Ishikawa (cell line): ENCODE results near the gene UBE2I.

Experiments used
- CEBPB ChIP-seq: IDR thresholded peaks from 2 replicates; pipeline ENCODE4 v1.6.1; 2012
- CREB1 ChIP-seq: IDR thresholded peaks from 2 replicates; pipeline ENCODE4 v1.6.1; 2012; ENCODE audit warnings: low read depth
- EGR1 ChIP-seq: IDR thresholded peaks from 2 replicates; pipeline ENCODE4 v1.6.1; 2012
- EP300 ChIP-seq: IDR thresholded peaks from 2 replicates; pipeline ENCODE4 v1.6.1; 2012; ENCODE audit warnings: borderline replicate concordance
- FOXM1 ChIP-seq: IDR thresholded peaks from 2 replicates; pipeline ENCODE4 v1.6.1; 2012; ENCODE audit warnings: low read depth, borderline replicate concordance
- MAX ChIP-seq: IDR thresholded peaks from 2 replicates; pipeline ENCODE4 v1.6.1; 2012
- NFIC ChIP-seq: IDR thresholded peaks from 2 replicates; pipeline ENCODE4 v1.6.1; 2012
- RAD21 ChIP-seq: IDR thresholded peaks from 2 replicates; pipeline ENCODE4 v1.6.1; 2012; ENCODE audit warnings: low read depth
- REST ChIP-seq: IDR thresholded peaks from 2 replicates; pipeline ENCODE4 v1.6.1; 2012; ENCODE audit warnings: low read depth, mild to moderate bottlenecking
- TAF1 ChIP-seq: IDR thresholded peaks from 2 replicates; pipeline ENCODE4 v1.6.1; 2012; ENCODE audit warnings: low read depth, mild to moderate bottlenecking
- TCF12 ChIP-seq: IDR thresholded peaks from 2 replicates; pipeline ENCODE4 v1.6.1; 2012; ENCODE audit warnings: low read depth
- TEAD4 ChIP-seq: IDR thresholded peaks from 2 replicates; pipeline ENCODE4 v1.6.1; 2012
- USF1 ChIP-seq: IDR thresholded peaks from 2 replicates; pipeline ENCODE4 v1.6.1; 2012
- YY1 ChIP-seq: IDR thresholded peaks from 2 replicates; pipeline ENCODE4 v1.6.1; 2012; ENCODE audit warnings: low read depth
- ZBTB7A ChIP-seq: IDR thresholded peaks from 2 replicates; pipeline ENCODE4 v1.6.1; 2012; ENCODE audit warnings: low read depth

The UBE2I gene

GRCh38 chr16:1333149-1333812 lies 23.8 kb downstream of the UBE2I start, which contains the start of gene BAIAP3:
Gene BAIAP3 (plus strand): TSS chr16:1333645. CDS start chr16:1338550, 4,905 bp downstream.
- TF ChIP-seq ZBTB7A = peak; percentile 81
- TF ChIP-seq YY1 = no peak
- peak; percentile 25; the same call in 1 of the 2 replicates for TF ChIP-seq TAF1

- TF ChIP-seq FOXM1 = no peak
- 0 out of 2 replicates have a peak, but pooled peaks have one; percentile 25 for TF ChIP-seq ZBTB7A
- no peak for TF ChIP-seq TAF1
Measured at GRCh38 chr16:1333854-1334700, 24.6 kb downstream of the UBE2I start.

- TF ChIP-seq ZBTB7A (no peak), EGR1 (no peak), TCF12 (no peak), YY1 (no peak), RAD21 (no peak), MAX (no peak), USF1 (no peak), CREB1 (no peak), NFIC (no peak), EP300 (no peak), REST (no peak), FOXM1 (no peak), TEAD4 (no peak), CEBPB (no peak), TAF1 (no peak)
Measured at GRCh38 chr16:1334739-1335138, 25.3 kb downstream of the UBE2I start.

- TF ChIP-seq TAF1 (0 out of 2 replicates have a peak, but pooled peaks have one; percentile 25), REST (no peak), CEBPB (no peak)
Measured at GRCh38 chr16:1335211-1335971, 26.0 kb downstream of the UBE2I start.

GRCh38 chr16:1335996-1336395 lies 26.6 kb downstream of the UBE2I start:
- TF ChIP-seq YY1 (no peak), CREB1 (no peak), CEBPB (no peak), FOXM1 (no peak), RAD21 (no peak), USF1 (no peak), NFIC (no peak), MAX (no peak)

- TF ChIP-seq ZBTB7A (no peak), EGR1 (peak; percentile 67), FOXM1 (no peak)
Measured at GRCh38 chr16:1336619-1337018, 27.2 kb downstream of the UBE2I start.
